Measurements from ENCODE around the gene TTF2. TPM values are rescaled to one million over a fixed set of nuclear protein-coding genes. Genes with fewer than 3 reads are reported as not detected.
"Not testable (repeated sequence)": the region's sequence is repeated elsewhere in the genome, so short reads cannot be mapped to it uniquely, and the experiment has no call there.

The TTF2 gene
- total RNA-seq, 1 donor from 2014 or later, result 58.4 TPM

GRCh38 chr1:117146072-117146471, 85.9 kb downstream of the TTF2 start:
- H3K27me3 Mint-ChIP-seq, result no peaks in the 10 kb centered on the region
- no peaks in the 10 kb centered on the region for H3K36me3 Mint-ChIP-seq (ENCODE audit: insufficient read depth)
- no peak for TF ChIP-seq CTCF (IDR thresholded peaks at IDR 0.05; ENCODE audit: unreplicated experiment)
- H3K4me3 Mint-ChIP-seq (ENCODE audit: low read depth), result no peak overlapping the region
- DNase-seq (ENCODE audit: low spot score, unreplicated experiment), result no peak
- peaks cover 23% of the 10 kb centered on the region for H3K4me1 Mint-ChIP-seq (ENCODE audit: low read depth)
- H3K9me3 Mint-ChIP-seq (ENCODE audit: low read depth), result peaks cover 5% of the 10 kb centered on the region
- no peak overlapping the region for H3K27ac Mint-ChIP-seq

- no peaks in the 10 kb centered on the region for H3K36me3 Mint-ChIP-seq (ENCODE audit: insufficient read depth)
- peaks cover 23% of the 10 kb centered on the region for H3K4me1 Mint-ChIP-seq (ENCODE audit: low read depth)
- DNase-seq (ENCODE audit: low spot score, unreplicated experiment), result no peak
- H3K9me3 Mint-ChIP-seq (ENCODE audit: low read depth), result peaks cover 7% of the 10 kb centered on the region
- H3K4me3 Mint-ChIP-seq (ENCODE audit: low read depth), result no peak overlapping the region
- H3K27me3 Mint-ChIP-seq, result no peaks in the 10 kb centered on the region
- TF ChIP-seq CTCF (IDR thresholded peaks at IDR 0.05; ENCODE audit: unreplicated experiment), result no peak
- no peak overlapping the region for H3K27ac Mint-ChIP-seq
Observed at GRCh38 chr1:117146575-117147340, 86.6 kb downstream of the TTF2 start.

- Mint-ChIP-seq H3K27ac (no peak overlapping the region), H3K27me3 (no peaks in the 10 kb centered on the region), H3K36me3 (ENCODE audit: insufficient read depth) (no peaks in the 10 kb centered on the region), H3K4me1 (ENCODE audit: low read depth) (peaks cover 23% of the 10 kb centered on the region), H3K9me3 (ENCODE audit: low read depth) (peaks cover 9% of the 10 kb centered on the region), H3K4me3 (ENCODE audit: low read depth) (no peak overlapping the region)
- no peak for DNase-seq (ENCODE audit: low spot score, unreplicated experiment)
- TF ChIP-seq CTCF (IDR thresholded peaks at IDR 0.05; ENCODE audit: unreplicated experiment), result no peak
Observed at GRCh38 chr1:117147341-117147831, 87.3 kb downstream of the TTF2 start.

- TF ChIP-seq CTCF (IDR thresholded peaks at IDR 0.05; ENCODE audit: unreplicated experiment), result no peak
- no peak overlapping the region for H3K27ac Mint-ChIP-seq
- H3K27me3 Mint-ChIP-seq, result no peaks in the 10 kb centered on the region
- no peak overlapping the region for H3K4me3 Mint-ChIP-seq (ENCODE audit: low read depth)
- H3K9me3 Mint-ChIP-seq (ENCODE audit: low read depth), result peaks cover 9% of the 10 kb centered on the region
- no peak for DNase-seq (ENCODE audit: low spot score, unreplicated experiment)
- H3K4me1 Mint-ChIP-seq (ENCODE audit: low read depth), result peaks cover 23% of the 10 kb centered on the region
- H3K36me3 Mint-ChIP-seq (ENCODE audit: insufficient read depth), result no peaks in the 10 kb centered on the region
Observed at GRCh38 chr1:117147856-117148588, 87.9 kb downstream of the TTF2 start.

- no peak overlapping the region for H3K27ac Mint-ChIP-seq
- H3K4me3 Mint-ChIP-seq (ENCODE audit: low read depth), result no peak overlapping the region
- no peaks in the 10 kb centered on the region for H3K27me3 Mint-ChIP-seq
- no peaks in the 10 kb centered on the region for H3K36me3 Mint-ChIP-seq (ENCODE audit: insufficient read depth)
- no peak for TF ChIP-seq CTCF (IDR thresholded peaks at IDR 0.05; ENCODE audit: unreplicated experiment)
- H3K4me1 Mint-ChIP-seq (ENCODE audit: low read depth), result peaks cover 20% of the 10 kb centered on the region
- no peak for DNase-seq (ENCODE audit: low spot score, unreplicated experiment)
- H3K9me3 Mint-ChIP-seq (ENCODE audit: low read depth), result peaks cover 9% of the 10 kb centered on the region
Observed at GRCh38 chr1:117150316-117150715, 90.2 kb downstream of the TTF2 start.

GRCh38 chr1:117151305-117151704, 91.2 kb downstream of the TTF2 start:
- not testable (repeated sequence) for H3K27me3 Mint-ChIP-seq; DNase-seq (ENCODE audit: low spot score, unreplicated experiment); H3K4me3 Mint-ChIP-seq (ENCODE audit: low read depth); H3K36me3 Mint-ChIP-seq (ENCODE audit: insufficient read depth); H3K27ac Mint-ChIP-seq; H3K9me3 Mint-ChIP-seq (ENCODE audit: low read depth)
- peaks cover 18% of the 10 kb centered on the region for H3K4me1 Mint-ChIP-seq (ENCODE audit: low read depth)
